AG20443 (cell line): Measurements from ENCODE around the gene SFRP4.

Experiments
- DNase-seq: peaks from one replicate; pipeline ENCODE4 v3.0.0; 2012; ENCODE audit warnings: low spot score, mixed read lengths

Gene SFRP4

DNA sequence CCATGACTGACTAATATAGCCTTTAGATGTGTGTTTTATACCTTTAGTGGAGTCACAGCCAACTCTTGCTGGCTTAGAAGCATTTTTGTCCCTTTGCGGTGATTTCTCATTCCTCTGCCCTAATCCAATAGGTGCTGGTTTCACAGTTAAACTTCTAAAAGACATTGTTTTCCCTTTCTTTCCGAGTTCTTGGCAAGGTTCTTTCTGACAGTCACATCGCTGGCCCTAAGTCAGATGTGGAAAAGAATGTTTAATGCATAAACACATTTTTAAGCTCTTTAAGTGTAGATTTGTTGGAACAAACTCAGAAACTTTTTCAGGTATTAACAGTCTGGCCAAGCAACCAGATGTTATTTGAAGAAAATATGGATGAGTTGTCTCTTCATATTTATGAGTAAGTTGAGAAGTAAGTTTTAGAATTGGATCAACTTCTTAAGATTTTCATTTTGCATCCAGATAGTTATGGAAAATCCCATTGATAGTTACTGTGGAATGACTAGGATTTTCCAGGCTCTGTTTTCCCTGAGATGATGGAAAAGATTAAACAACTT, 7.9 kb upstream of the SFRP4 start:
- DNase-seq: no peak

DNA sequence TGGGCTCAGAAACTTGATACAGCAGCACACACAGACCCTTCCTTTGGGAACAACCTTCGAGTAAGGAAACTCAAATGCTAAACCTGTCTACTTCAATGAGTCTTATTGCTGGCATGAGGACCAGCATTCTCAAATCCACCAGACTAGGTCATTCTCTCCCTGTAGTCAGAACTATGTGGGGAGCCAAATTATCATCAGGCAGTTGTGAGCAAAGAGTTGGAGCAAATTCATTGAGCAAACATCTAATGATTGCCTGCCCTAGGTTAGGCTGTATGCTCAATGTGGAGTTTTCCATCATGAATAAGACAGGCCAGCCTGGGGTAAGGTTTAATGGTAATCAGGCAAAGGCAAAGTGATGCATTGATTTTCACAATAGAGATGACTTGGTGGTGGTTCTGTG, 7.4 kb upstream of the SFRP4 start:
- no peak for DNase-seq

DNA sequence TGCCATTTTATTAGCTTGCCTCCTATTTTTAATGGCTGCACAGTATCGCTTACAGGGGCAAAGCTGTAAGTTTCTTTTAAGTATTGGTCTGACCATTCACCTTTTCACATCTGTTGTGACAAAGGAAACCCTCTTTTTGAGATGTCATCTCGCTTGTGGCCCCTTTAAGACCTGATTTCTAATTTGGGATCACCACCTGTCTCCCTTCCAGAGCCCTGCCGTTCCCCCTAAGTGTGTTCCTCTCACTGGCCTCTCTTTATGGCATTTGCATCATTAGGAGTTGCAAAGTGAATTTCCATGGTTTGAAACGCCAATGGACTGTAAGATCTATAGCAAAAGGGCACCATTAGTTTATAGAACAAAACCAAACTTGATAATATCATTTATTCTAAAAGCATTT, 5.3 kb upstream of the SFRP4 start:
- no peak for DNase-seq

DNA sequence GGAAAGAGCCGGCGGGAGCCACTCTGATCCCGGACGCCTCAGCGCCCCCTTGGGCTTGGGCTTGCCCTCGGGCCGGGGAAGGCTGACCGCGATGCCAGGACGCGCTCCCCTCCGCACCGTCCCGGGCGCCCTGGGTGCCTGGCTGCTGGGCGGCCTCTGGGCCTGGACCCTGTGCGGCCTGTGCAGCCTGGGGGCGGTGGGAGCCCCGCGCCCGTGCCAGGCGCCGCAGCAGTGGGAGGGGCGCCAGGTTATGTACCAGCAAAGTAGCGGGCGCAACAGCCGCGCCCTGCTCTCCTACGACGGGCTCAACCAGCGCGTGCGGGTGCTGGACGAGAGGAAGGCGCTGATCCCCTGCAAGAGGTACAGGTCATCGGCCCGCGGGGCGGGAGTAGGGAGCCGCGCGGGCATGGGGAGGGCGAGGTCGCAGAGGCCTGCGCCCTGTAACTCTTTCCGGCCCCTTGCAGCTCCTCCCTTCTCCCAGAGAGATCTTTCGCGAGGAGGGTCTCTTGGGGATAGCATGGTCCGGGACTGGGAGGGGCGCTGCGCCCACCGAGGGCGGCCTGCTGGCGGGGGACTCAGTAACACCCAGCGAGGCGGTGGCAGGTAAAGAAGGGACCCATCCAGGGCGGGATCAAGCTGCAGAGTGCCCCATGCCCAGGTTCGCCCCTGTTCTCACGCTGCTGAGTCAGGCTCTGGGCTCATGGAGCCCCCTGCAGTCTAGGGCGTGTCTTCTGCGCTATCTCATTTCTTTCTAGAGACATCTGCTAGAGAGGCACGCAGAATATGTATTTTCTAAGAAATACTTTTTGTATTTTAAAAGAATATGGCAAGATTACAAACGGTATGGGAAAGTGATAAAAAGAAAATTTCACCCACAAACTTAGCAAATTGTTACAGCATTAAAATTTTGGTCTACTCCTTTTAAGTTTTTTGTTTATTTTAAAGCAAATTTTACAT, 4.5 kb upstream of the SFRP4 start:
- peak; percentile 50 for DNase-seq

DNA sequence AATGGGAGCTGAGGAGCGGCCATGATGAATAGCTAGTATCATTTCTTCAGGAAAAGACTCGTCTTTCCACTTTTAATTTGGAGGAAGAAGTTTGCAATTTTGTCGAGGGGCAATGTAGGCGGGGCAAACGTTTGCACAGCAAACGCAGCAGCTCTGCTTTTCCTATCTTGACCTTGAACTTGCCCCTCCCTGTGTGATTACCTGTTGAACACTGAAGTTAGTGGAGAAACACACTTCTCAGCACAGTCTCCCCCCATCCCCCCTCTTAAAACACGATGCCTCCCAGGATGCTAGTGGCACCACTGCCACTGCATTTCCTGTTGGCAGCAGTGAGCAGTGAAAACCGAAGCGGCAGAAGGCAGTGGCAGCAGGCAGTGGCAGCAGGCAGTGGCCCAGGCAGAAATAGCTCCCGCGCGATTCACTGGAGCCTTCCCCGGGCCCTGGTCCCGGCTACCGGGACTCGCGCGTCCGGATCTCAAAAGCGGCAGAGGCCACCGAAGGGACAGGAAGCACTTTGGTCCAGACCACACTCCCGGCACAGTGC, 3.8 kb upstream of the SFRP4 start, which contains the start of gene EPDR1:
EPDR1 (plus strand) TSS at position 336 of the 544 bp plus-strand sequence. CDS start 300 bp downstream, outside the sequence.
- DNase-seq: no peak

DNA sequence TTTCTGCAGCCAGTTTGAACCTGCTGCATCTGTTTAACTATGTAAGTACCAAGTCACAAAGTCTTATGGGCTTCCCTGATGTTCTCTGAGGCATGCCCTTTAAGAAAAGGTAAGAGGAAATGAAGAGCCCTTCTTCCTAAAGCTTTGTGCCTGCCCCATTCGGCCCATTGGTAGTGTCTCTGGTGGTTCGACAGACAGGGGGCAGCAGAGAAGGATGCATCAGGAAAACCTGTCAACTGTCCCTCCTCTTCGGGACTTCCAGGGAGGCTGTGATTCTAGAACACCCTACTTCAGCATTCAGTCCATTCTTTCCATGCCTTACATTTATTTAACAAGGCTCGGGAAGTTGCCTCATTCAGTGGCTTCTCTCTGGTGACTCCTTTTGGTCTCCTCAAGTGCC, 1.9 kb upstream of the SFRP4 start:
- no peak for DNase-seq

DNA sequence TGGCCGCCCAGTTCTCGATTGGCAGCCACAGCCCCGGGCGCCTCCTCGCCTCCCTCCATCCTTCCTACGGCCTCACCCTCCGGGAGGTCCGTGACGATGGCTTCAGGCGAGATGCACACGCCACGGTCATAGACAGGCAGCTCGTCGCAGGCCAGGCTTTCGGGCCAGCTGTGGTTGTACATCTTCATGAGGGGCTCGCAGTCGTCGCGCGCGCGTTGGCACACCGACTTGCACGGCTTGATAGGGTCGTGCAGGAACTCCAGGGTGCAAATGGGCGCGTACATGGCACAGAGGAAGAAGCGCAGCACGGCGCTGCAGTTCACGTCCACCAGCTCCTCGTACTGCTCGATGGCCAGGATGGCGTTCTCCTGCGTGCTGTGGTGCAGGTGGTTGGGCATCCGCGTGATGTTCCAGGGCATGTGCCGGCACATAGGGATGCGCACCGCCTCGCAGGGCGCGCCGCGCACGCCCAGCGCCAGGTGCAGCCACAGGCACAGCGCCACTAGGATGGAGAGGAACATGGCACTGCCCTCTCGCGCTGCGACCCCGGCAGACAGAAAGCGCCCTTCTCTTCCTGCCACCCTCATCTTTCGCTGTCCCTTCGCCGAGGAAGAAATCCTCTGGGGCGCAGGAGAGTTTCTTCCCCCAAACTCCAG, 472 bp downstream of the SFRP4 start:
- DNase-seq: peak; percentile 18

DNA sequence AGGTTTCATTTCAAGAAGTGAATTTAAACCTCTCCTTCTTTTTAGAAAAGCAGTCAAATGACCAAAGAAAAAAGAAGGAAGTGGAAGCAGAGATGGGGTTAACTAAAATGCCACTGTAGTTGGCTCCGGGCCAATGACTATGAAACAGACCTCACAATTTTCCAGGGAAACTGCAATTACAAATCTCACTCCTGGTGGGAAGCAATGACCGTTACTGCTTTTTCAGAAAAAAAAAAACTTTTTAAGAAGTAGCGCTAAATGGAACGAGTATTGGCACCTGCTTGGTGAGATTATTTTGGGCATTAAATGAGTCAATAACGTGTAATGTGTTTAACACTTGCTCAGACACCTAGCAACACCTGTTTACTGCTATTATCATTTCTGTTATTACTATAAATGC, 1.2 kb downstream of the SFRP4 start:
- DNase-seq: no peak

DNA sequence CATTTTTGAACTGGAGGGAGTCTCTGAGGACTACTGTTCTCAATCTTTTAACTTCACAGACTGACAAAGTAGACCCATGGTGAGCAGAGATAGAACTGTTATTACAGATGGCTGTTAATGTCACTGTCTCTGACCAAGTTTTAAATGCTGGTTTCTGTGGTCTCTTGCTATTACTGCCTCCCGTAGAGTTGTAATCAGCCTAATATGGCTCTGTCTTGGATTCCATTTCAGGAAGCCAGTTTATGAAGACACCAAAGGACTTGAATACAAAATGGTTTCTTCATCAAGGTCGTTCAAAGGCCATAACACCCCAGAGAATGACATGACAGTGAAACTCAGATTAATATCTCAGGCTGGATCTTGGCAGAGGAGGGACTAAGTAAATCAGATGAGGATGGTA, 3.9 kb downstream of the SFRP4 start:
- no peak for DNase-seq

DNA sequence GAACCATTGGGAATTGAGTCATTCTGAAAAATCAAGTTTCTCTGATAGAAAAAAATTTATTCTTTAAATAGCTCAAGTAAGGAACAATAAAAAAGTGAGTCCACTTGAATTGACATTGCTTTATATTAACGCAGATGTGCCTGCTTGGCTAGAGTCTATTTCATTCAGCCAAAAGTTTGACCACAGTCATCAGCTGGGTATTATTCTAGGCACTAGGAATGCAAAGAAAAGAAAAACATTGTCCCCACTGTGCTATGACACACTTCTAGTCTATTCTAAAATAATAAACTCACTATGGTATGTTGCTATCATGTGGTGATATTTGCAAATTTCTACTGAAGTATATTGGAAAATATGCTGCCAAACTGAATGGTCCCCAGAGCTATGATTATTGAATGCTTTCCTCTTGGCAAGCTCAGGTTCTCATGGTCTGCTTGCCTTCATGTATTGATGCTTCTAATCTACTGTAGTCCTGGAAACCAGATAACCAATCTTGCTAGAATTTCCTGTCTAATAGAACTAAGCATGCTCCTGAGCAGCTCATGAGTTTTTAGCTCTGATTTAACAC, 8.3 kb downstream of the SFRP4 start:
- DNase-seq: peak; percentile 51

DNA sequence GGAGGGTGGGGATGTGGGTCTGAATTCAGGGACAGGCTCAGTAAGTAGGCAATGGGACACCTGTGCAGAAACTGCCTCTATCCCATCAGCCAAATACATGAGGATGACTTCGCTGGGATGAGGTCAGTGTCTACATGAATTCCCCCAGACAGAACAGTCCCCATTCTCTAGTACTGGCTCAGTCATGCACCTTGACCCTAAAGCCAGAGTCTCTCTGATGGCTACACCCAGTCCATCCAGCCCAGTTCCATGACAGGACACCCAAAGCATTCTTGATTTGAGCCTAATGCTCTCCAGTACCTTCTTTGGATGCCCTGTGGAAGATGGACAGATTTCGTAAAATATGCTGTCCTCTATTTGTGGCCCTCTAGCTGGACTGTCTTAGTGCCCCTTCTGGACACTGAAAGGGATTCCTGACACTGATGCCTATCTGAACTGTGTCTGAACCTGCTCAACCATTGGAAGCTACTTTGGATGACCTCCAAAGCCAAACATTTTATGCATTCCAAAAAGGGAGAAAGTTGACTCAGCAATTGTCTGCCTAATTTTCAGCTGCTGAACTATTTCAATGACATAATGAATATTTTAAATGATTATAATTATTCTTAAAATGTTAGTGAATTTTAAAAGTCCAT, 14.6 kb downstream of the SFRP4 start:
- peak; percentile 50 for DNase-seq

DNA sequence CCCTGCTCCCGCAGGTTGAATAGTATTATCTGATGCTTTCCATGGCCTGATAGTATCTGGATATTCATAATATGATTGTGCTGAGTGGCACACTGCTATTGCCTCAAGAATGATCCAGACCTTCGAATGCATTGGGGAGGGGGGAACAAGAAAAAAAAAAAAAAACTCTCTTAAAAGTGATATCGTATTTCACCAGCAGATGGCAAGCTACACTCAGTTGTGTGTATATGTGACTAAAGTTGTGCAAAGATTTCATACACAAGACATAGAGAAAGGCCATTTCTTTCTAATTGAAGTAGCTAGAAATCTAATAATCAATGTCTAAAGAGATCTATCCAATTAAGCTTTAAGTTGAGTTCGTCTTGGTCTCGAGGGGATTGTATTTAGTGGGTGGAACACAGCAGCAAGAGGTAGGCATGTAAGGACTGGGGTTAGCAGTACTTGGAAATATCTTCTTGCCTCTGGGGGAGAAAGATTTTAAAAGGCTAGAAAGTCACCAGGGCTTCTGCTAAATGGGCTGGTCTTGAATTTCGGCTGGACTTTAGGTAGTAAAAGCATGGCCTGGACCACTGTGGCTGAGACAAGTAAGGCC, 15.3 kb downstream of the SFRP4 start:
- peak; percentile 40 for DNase-seq

DNA sequence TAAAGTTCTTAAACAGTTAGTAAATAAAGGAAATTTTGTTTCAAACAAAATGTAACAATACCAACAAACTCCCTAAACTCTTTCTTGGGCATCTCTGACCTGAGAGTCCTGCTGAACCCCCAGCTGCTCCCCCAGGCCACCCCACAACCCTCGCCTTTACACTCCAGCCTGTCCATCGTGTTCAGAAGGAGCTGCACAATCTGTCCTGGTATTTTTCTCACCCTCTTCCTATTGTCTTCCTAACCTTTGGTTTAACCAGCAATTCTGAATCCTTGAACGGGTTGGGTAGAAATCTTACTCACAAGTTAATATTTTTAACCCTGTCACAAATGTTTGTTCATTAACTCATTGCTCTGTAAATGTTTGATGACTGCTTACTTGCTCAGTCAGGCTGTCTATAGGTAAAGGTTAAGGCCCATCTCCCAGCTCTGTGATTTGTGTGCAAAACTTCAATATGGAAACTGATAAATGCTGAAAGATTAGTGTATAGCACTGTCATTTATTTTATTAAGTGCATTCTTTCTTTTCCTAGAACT, 16.8 kb downstream of the SFRP4 start:
- no peak for DNase-seq

DNA sequence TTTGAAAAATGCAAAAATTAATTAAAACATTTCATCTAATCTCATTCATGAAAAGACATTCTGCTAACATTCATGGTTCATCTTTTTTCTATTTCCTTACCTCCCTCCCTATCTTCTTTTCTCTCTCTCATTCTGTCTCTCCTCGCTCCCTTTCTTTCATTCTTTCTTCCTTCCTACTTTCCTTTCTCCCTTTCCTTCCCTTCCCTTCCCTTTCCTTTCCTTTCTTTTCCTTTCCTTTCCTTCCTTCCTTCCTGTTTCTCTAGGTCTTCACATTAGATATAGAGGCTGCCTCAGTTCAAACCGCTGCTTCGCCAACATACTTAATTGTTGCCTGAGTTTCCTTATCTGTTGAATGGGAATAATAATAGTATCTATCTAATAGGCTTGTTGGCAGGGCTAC, 21.9 kb downstream of the SFRP4 start:
- no peak for DNase-seq

DNA sequence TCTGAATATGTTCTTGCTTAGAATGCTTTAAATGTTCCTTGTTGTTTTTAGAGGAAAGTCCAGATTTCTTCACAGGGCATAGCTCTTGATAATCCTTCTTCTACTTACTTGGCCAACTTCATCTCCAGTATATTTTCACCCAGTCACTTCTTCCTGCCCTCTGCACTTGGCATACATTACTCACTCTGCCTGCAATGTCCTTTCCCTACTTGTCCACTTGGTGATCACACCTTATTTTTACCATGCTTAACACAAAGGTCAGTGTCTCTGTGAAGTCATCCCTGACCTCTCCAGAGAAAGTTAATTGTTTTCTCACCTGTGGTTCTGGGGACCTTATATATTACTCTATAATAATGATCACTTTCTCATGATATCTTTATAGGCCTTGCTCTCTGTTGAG, 23.3 kb downstream of the SFRP4 start:
- no peak for DNase-seq

DNA sequence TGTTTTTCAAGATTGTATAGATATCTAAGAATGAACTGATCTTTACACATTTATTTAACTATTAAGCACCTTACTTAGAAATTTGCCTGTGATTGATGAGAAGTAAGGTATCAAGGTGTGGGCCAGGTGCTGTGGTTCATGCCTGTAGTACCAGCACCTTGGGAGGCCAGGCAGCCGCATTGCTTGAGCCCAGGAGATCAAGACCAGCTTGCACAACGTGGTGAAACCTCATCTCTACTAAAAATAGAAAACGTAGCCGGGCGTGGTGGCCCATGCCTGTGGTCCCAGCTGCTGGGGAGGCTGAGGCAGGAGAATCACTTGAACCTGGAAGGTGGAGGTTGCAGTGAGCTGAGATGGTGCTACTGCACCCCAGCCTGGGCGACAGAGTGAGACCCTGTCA, 34.5 kb downstream of the SFRP4 start:
- DNase-seq: no peak
